NCI-H2081 (cell line): ENCODE results near the gene MYL12B.
"Not testable (repeated sequence)": the region's sequence is repeated elsewhere in the genome, so short reads cannot be mapped to it uniquely, and the experiment has no call there.

Experiments
- DNase-seq, 2 experiments: peaks; one replicate each; lab custom pipeline; 2025; lab: John Stamatoyannopoulos, UW

MYL12B gene

DNA sequence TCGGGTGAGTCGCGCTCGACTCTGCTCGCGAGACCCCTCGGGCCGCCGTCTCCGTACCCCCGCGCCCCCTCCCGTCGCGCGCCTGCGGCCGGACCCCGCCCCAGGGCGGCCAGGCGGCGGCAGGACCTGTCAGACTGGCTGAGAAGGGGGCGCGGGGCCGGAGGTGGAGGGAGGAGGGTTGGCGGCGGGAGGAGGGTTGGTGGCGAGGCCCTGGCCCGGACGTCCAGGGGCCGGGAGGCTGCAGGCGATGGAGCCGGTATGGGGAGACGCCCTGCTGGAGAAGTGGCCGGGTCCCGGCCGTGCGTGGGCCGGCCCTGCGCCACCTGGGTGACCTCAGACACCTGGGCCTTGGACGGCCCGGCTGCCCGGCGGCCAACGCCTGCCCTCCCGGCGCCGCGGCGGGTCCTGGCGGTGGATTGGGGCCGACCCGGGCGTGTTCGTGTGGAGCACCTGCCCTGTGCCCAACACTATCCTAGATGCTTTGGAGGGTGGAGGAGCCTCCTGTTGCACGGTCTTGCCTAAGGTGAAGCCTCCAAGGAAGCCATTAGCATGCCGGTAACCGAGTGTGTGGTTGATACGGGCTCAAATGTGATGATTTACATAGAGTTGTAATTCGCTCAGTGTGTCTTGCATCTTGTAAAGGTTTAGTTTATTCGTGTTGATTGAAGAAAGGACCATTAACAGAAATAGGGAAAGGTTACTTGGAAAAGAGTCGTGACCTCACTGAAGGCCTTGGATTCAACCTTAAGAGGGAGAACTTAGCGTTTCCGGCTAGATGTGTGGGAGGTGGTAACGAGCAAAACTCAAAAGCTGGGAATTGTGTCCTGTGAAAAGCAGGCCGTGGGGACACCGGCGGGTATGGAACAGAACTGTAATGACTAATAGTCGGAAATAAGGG lies 550 bp downstream of the MYL12B start:
- peak in 1 of 2 experiments; percentile 8 for DNase-seq

DNA sequence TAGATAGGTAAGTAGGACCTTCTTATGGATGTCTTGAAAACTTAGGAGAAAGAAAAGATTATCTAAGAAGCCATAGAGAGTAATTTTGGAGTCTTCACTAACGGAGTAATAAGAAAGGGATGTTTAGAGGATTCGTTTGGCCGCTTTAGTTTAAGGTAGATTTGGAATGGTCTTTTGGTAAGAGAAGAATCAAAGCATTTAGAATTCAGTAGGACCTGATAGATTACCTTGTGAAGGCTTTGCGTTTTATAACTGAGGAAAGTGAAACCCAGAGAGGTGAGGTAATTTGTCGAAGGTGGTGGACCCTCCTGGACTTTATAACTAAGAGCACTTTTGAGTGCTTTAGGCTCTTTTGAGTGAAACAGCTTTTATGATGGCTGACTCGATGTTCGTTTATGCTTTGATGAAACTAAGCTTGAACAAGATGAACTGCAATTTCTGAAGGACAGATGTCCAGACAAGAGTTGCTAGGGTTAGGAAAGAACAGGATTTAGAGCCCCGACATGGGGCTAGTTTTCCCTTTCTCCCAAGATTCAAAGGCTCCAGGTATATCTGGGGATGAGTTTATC lies 1.3 kb downstream of the MYL12B start:
- DNase-seq: no peak

DNA sequence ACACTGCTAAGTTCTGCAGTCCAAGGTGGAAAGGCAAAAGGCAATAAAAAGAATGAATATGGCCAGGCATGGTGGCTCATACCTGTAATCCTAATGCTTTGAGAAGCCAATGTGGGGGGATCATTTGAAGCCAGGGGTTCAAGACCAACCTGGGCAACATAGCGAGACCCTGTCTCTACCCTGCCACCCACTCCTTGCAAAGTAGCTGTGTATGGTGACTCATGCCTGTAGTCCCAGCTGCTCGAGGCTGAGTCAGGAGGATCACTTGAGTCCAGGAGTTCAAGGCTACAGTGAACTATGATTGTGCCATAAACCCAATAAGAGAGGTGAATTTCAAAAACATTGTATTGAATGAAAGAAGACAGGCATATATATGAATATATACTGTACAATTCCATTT lies 2.4 kb downstream of the MYL12B start:
- DNase-seq: no peak

DNA sequence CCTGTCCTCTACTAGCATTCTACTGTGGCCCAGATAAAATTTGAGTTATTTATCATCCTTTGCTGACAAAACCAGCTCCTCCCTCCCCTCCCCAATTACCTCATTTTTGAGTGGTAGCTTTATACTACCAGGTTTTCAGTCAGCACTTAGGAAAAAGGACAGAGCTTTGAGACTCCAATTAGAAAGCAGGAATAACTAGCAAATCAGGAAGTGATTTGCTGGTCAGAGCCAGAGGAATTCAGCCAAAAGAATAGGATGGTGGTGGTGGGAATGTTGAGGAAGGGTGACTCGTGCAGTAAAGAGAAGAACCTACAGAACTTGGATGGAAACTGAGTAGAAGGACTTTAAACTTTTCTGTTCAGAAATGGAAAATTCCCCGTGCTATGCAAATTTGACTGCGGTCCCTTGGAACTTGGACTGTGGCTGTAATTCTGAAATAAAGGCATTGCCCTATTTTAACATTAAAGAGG lies 3.7 kb downstream of the MYL12B start:
- DNase-seq: no peak

DNA sequence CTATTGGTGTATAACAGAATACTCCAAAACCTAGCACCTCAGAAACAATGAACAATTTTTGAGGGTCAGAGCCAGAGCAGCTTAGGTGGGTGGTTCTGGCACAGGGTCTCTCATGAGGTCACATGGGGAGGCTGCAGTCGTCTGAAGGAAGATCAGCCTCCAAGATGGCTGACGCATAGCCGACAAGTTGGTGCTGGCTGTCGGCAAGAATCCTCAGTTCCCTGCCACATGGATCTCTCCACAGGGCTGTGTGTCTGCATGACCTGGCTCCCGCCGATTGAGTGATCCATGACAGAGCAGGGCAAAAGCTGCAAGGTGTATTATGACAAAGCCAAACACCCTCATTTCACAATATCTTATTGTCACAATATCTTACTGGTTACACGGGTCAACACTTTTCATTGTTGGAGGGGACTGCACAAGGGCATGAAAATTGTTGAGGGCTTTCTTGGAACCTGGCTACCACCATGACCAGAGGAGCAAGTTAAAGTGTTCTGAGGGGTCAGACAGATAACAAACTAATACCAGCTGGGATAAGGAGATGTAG lies 4.2 kb downstream of the MYL12B start:
- no peak for DNase-seq

DNA sequence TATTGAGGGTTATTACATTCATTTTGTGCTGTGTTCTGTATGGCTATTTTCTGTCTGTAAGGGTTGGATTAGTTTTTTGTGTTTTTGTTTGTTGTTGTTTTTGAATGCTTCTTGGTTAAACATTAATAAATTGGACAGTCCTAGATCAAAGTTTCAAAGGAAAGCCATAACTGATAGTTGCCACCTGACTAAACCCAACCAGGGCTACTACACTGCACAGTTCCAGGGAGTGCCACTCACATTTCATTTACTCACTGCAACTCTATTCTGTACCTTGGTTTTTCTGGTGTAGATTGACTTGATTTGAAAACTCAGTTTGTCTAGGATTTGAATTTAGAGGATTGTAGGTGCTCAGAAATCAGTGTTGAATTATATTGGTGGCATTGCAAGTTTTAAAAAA lies 6.4 kb downstream of the MYL12B start:
- no peak for DNase-seq

DNA sequence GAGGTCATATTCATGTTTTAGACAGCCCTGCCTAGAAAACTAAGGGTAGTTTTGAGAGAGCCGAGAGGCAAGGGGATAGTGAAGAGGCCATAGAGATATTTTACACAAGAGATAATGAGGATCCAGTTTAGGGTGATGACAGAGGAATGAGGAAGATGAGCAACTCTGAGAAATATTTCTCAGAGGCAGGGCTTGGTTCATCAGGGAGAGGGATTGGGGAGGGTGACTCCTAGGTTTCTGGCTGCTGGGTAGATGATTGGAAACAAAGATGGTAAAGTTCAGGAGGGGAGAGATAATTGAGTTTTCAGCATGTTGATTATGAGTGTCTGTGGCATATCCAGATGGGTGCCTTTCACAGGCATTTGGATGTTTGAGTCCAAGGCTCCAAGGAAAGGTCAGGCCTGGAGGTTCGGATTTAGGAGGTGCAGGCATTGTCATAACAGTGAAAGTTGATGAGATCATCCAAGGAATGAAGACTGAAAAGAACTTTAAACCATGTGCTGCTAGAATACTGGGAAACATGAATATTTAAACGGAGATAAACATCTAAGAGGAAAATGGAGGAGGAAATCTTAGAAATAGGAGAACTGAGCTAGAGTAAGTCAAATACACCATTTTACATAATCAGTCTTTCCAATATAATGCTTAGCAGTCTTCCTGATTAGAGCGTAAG lies 7.4 kb downstream of the MYL12B start:
- no peak for DNase-seq

DNA sequence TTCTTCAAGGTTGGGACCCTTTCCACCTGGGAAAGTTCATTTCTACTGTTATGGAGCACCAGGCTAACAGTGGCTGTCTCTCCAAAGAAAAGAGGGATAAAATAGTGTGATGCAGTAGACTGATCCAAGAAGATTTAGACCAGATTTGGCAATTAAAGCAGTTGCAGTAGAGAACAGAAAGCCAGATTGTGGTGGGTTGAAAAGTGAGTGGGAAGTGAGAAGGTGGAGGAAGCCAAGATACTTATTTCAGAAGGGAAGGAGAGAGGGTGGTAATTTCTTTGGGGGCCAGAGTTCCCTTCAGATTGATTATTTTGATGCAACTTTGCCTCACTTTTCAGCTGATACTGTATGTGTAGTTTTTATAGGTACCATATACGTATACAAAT lies 8.0 kb downstream of the MYL12B start:
- no peak for DNase-seq

DNA sequence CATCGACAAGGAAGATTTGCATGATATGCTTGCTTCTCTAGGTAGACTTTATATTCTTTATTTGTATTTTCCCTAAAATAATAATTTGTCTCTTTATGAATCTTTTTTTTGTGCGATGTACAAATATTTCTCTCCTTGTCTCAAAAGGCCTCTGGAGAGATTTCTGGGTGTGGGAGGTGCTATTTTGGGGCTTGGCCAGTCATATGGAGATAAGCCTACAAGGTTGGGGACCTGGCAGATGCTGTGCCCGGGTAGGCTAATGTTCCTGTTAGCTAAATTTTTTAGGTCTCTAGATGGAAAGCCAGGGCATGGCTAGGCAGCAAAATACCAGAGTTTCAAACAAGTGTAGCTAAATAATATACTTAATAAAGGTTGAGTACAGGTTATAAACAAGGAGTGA lies 11.1 kb downstream of the MYL12B start:
- no peak for DNase-seq

DNA sequence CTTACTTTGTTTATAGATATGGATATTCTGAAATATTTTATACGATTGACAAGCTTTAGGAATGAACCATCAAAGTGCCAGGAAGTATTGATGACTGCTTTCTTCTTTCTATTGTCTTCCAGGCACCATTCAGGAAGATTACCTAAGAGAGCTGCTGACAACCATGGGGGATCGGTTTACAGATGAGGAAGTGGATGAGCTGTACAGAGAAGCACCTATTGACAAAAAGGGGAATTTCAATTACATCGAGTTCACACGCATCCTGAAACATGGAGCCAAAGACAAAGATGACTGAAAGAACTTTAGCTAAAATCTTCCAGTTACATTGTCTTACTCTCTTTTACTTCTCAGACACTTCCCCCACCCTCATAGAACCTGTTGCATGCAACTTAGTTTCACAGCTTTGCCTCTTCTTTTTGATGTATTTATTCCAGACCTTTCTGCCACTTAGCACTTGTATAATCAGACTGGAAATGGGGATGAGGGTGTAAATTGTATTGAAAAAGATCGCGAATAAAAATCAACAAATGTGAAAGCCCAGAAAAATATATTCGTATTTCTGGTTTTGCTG lies 15.8 kb downstream of the MYL12B start:
- DNase-seq: not testable (repeated sequence)

DNA sequence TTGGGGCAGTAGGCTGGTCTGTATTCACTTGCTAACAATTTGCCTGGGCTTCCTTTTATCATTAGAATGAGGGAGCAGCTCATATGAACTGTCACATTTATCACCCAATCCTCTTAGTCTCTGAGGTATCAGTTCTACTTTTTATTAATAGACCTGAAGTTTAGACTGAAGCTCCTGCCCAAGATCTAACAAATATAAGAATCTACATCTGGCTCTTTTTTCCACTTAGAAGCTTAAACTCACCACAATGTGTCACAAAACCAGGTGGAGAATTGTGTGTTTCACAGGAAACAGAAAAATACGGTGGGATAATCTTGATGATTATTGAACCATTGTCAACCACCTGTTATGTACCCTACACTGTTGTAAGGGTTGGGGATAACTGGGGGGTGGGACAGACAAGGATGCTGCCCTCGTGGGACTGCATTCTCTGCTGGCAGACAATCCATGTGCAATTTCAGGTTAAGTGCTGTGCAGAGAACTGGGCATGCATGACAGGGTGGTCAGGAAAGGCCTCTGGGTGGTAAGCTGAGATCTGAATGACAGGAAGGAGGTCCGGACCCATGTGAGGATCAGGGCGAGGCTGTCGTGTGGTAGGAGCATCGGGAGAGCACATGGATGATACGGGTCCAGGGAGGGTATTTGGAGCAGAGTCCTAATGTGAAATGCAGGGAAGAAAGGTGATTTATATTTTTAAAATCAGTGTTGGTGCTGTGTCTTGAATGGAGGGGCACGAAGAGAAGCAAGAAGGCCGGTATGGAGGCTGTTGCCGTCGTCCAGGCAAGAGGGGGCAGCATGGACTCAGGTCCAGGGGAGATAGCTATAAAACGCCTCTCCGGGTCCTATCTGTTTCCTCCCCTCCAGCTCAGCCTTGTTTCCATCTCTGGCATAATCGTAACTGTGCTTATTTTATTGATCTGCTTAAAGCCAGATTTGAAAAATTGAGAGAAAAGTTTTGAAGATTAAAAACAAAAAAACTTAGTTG lies 17.6 kb downstream of the MYL12B start:
- no peak for DNase-seq

DNA sequence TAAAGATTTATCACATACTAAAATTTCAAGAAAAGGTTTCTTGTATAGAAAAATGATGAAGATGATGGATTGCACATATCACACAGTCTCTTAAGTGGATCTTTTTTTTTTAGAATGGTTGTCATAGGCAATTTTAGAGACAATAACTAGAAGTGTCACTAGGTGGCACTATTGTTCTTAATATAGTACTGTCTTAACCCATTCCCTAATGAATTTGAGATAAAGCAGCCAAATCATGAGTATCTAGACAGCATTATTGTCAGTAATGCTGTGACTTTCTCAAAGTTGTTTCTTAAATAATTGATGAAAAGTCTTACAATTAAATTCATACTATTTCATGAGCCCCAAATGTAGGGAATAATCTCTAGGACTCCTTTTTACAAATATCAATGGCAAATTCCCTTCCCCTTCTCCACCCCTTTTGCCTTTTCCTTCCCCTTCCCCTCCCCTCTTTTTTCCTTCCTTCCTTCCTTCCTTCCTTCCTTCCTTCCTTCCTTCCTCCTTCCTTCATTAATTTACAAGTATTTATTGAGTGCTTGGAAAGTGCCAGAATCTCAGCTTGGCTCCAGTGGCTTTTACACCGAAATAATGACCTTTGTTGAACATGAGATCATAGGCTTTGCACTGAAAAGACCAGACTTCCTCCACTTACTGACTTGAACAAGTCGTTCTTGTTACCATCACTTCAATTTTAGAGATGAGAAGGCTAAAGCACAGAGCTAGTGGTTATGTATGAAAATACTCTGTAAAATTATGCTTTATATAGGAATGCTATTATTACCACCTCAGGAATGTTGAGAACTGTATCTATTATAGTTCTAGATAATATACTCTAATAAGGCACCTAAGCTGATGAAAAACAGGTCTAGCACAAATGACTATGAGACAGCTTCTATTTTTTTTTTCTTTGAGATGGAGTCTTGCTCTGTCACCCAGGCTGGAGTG lies 19.8 kb downstream of the MYL12B start:
- peak; percentile 77 to 79 for DNase-seq

DNA sequence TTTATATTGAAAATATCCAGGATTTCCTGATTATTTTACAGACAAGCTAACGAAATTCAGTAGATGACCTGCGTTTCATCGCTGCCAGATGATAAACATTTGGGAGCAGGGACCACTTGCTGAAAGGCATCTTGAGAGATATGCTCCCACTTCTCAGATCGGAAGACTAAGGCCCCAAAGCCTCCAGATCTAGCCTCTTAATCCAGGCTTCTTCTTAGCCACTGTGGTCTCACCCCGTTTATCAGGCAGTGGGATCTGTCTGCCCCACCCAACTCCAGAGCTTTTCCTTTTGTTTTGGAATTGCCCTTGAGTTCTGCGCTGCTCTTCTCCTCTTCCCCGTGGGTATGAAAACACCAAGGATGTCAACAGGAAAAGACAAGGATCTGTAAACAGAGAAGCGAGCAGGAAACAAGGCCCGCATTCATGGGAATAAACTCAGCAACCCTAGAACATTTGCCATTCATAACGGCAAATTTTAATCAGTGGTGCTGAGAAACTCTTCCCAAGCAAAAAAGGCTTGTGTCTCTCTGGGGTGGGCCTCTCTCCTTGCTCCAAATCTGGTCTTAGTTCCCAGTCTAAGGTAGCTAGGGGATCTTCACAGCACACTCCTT lies 21.4 kb downstream of the MYL12B start:
- no peak for DNase-seq

DNA sequence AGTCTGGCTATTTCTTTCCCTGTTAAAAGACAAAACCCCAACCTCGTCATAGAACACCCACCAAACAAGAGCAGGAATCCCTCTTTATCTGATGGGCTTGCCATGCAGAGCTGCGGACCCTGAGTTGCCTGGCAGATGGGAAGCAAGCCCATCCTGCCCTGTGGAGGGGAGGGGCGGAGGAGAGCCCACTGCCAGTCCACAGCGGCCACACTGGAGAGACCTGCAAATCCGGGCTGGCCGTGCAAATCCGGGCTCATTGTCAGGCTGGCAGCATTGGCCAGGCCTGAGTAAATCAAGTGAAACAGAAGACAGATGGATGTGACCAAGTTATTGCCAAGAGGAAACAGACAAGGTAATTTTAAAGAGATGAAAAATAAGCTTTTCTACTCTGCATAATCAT lies 22.0 kb downstream of the MYL12B start:
- DNase-seq: no peak

DNA sequence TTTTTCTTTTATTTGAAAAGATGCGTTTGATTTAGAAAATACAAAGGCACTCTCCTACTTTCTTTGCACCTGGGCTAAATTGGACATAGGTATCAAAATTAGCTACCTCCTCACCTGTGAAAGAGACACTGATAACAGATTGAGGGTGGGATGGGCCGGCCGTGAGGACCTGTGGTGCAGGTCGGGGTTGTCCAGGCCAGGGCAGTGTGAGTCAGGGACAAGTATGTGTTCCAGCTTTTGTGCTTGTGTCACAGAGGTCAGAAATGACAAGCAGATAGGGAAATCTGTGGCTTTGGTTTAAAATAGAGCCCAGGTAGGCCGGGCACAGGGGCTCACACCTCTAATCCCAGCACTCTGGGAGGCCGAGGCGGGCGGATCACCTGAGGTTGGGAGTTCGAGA lies 22.6 kb downstream of the MYL12B start:
- no peak for DNase-seq

DNA sequence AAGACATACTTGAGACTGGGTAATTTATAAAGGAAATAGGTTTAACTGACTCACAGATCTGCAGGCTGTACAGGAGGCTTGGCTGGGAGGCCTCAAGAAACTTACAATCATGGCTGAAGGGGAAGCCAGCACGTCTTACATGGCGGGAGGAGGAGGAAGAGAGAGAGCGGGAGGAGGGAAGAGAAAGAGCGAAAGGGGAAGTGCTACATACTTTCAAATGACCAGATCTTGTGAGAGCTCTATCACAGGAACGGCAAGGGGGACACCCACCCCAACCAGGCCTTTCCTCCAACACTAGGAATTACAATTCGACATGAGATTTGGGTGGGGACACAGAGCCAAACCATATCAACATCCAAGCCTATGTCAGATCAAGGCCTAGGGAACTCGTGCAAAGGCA lies 24.2 kb downstream of the MYL12B start:
- DNase-seq: no peak

DNA sequence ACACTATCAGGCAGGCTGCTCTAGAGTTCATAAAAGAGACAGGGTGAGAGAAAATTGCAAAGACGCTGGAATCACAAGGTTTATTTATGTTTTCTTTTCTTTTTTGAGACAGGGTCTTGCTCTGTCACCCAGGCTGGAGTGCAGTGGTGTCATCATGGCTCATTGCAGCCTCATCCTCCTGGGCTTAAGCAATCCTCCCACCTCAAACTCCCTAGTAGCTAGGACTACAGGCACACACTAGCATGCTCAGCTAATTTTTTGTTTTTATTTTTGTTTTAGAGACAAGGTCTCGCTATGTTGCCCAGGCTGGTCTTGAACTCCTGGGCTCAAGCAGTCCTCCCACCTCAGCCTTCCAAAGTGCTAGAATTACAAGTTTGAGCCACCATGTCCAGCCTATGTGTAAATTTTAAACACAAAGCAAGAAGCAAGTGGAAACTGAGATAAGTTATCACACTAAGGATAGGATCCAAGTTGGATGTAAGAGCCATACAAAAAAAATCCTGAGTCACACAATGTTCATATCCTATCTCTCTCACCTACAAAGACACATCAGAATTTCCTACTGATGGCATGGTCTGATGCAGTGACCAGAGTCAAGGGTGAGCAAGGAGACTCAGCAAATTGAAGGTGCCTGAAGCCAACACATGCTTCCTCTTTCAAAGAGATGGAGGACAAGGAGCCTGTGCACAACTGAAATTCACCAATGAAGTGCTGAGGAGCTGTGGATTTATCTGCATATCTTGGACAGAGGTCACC lies 31.4 kb downstream of the MYL12B start:
- no peak for DNase-seq

DNA sequence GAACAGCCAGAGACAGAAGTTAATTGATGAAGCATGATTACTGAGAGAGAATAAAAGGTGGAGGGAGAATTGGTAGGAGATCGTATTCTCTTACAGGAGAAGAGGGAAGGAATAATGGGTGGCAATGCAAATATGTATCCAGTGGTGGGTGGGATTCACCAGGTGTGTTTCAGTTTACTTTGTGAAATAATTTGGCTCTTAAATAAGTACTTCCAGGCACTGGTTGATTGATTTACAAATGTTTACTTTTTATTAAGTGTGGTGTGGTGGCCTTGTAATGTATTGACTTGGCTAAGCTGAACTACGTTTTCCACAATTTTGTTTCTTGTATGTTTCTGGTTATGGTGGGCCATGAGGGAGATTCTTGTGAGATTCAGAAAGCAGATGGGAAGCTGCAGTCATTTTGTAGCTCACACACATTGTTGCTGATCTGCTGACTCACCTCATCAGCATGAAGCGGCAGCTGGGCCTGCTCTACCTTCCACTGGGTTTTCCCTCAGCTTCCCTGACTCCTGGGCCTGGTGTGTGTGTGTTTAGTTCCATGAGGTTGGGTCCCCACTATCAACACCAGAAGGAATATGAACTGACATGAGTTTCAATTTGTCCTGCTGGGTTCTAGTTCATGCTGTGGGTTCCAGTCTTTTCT lies 32.6 kb downstream of the MYL12B start:
- peak; percentile 64 to 88 for DNase-seq
